ENCODE results near the gene BABAM1.

GRCh38 chr19:17259934-17260333, 7.3 kb upstream of the BABAM1 start:
- TF ChIP-seq POLR2AphosphoS5 (IDR thresholded peaks at IDR 0.05) = no peak
- no peak for TF ChIP-seq CTCF (IDR thresholded peaks at IDR 0.05)
- TF ChIP-seq EP300 (IDR thresholded peaks at IDR 0.05) = no peak
